Subcutaneous adipose tissue (tissue), 4 donors: Measurements from ENCODE around the gene ASAP2. TPM values are rescaled to one million over a fixed set of nuclear protein-coding genes. Genes with fewer than 3 reads are reported as not detected.

ENCODE experiments used
- total RNA-seq, 4 donors: library from RNA; depleted of rRNA; stranded (reverse); fragments of >200 nt; gene quantifications; one replicate each; pipeline ENCODE4 v1.1.0, GENCODE V29; 2016
- TF ChIP-seq, protein P1 (sequence below): fragments of 450-650 bp; IDR thresholded peaks from one replicate; pipeline ENCODE4 v1.5.1; 2016; ENCODE audit warnings: low read depth, mild to moderate bottlenecking, control low read depth, antibody characterized with exemption, moderate library complexity

ASAP2 gene
- total RNA-seq, 4 donors from 2014 or later: 25.2 to 44.3 (median 33.8) TPM

DNA sequence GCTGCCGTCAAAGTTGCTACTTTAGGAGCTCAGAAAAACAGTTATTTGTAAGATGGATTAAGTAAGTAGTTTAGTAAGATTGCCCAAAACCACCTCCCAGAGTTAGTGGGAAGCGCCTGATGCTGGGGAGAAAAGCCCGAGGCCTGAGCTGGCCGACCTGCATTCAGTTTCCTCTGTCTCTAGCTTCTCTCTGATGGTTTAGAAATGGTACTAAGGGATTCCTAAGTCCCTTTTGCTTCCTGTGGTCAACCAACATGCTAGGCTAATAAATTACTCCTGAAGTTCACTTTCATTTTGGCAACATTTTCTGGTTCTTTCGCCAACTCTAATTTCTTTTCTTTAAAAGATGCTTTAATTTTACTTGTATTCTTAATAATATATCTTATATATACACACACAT lies 60.1 kb downstream of the ASAP2 start:
- TF ChIP-seq, protein P1, sequence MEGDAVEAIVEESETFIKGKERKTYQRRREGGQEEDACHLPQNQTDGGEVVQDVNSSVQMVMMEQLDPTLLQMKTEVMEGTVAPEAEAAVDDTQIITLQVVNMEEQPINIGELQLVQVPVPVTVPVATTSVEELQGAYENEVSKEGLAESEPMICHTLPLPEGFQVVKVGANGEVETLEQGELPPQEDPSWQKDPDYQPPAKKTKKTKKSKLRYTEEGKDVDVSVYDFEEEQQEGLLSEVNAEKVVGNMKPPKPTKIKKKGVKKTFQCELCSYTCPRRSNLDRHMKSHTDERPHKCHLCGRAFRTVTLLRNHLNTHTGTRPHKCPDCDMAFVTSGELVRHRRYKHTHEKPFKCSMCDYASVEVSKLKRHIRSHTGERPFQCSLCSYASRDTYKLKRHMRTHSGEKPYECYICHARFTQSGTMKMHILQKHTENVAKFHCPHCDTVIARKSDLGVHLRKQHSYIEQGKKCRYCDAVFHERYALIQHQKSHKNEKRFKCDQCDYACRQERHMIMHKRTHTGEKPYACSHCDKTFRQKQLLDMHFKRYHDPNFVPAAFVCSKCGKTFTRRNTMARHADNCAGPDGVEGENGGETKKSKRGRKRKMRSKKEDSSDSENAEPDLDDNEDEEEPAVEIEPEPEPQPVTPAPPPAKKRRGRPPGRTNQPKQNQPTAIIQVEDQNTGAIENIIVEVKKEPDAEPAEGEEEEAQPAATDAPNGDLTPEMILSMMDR: no peak

DNA sequence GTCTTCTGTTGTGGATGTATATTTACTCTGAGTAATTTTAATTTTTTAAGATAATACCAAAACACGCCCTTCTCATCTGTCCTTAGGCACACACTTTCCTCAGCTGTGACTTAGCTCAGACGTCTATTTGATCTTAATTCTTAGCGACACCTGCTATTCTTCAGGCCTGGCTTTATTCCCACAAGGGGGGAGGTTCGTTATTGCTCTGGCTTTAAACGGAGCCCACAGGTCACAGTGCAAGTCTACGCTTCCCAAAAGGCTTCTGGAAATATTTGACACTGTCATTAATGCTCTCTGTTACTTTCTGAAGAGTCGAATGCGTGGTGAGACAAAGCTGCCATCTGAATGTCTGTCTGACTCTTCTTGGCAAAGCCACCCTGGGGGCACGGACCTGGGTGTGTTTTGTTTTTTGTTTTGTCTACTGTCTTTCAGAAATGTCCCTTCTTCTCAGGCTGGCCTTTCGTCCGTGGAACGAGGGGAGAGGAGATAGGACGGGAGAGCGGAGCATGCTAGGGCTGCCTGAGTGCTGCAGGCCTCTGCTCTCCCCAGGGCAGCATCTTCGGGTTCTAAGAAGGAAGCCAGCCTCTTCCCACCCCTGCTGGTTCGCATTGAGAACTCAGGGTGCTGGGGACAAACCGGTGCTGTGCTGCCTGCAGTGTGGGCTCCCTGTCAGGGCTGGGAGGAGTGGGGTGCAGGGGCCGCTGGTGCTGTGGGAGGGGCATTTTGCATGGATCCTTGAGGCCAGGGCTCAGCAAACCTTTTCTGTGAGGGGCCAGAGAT lies 61.9 kb downstream of the ASAP2 start:
- TF ChIP-seq, protein P1: no peak

- TF ChIP-seq, protein P1: no peak
These were observed 62.7 kb downstream of the ASAP2 start for GRCh38 chr2:9269295-9269694.

DNA sequence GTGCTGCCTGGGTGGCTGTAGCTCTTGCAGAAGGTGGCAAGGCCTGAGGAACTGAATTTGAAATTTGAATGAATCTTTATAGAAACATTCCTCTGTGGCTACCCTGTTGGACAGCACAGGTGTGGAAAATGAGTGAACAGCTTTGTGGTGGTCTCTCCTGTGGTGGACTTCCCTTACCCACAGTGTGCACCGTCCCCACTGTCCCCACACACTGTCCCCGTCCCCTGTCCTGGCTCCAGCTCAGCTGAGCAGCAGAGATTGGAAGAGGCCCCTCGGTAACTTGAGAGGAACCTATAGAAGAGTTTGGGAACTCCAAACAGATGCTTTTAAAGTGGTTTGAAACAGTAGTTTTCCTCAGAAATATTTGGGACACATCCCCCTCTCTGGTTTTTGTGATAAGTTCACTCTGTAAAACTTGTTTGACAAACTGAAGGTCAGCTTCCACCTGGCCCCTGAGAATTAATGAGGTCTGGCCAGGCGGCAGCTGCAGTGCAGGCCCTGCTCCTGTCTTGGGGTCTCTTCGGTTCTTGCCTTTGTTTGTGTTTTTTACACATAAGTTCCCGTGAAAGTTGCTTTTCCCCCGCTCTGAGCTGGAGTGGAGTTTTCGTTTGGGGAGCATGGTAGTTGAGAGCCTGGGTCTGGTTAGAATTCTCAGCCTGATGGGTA lies 63.2 kb downstream of the ASAP2 start:
- TF ChIP-seq, protein P1: no peak

DNA sequence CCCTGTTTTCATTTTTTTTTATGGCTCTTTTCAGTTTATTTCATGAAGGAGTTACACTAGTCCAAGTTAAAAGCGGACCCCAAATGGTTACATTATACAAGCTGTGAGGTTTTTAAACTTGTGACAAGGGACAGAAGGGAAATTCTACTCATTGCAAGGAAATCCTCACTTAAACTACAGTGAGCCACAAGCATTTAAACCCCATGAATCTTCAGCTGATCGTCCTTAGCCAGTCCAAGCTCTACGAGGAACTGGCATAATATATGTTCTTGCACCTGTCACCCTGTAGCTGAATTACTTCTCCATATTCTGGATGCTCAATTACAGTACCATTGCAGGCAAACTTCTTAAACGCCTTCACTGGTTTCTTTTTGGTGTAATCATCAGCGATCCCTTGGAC lies 64.5 kb downstream of the ASAP2 start:
- TF ChIP-seq, protein P1: no peak

DNA sequence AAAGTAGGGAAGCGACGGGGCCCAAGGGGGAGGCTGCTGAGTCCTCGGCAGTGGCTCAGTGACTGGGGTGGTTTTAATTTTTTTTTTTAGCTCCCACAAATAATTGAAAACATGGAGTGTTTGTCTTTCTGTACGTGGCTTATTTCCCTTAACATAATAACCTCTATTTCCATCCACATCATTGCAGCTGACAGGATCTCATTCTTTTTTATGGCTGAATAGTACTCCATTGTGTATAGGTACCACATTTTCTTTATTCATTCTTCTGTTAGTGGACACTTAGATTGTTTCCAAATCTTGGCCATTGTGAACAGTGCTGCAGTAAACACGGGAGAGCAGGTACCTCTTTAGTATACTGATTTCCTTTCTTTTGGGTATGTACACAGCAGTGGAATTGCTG lies 65.1 kb downstream of the ASAP2 start:
- TF ChIP-seq, protein P1: no peak

- TF ChIP-seq, protein P1: no peak
These were observed 67.0 kb downstream of the ASAP2 start for GRCh38 chr2:9273486-9274130.
